H1 (cell line): ENCODE results near the gene C19orf47. TPM values are rescaled to one million over a fixed set of nuclear protein-coding genes. Genes with fewer than 3 reads are reported as not detected.
A peak's percentile ranks its signal among the peaks of the same experiment; 100 is the strongest.

Source experiments
- CTCF ChIA-PET: fragments of 300-600 bp; sonication (Branson Sonifier 250); formaldehyde crosslinking; loops from one replicate; lab custom pipeline; 2021; ENCODE audit not compliant: partially characterized antibody; lab: Charles Lee
- POLR2A ChIA-PET: fragments of 300-600 bp; sonication (Branson Sonifier 250); formaldehyde crosslinking; loops from one replicate; lab custom pipeline; 2021; ENCODE audit warnings: inconsistent platforms; ENCODE audit not compliant: partially characterized antibody; lab: Charles Lee
- DNase-seq, 2 experiments: peaks; one replicate each; pipeline versions ENCODE4 v3.0.0 to v3.0.0-alpha.2; 2010 to 2022; ENCODE audit warnings: low spot score in 2 of 2, low read depth in 1 of 2, mixed read lengths in 1 of 2
- FAIRE-seq: peaks from 2 replicates; lab custom pipeline; 2011; peaks lifted over from hg19 to GRCh38; lab: Jason Lieb, UNC
- H2AFZ ChIP-seq: 2 replicates; pipeline ENCODE4 v1.8.1; 2012; ENCODE audit warnings: low read length, inconsistent platforms
- H2AK5ac ChIP-seq: 2 replicates; pipeline ENCODE4 v1.6.1; 2013; ENCODE audit warnings: low read depth, low read length
- H2BK120ac ChIP-seq: replicated peaks from 2 replicates; pipeline ENCODE3; 2013; ENCODE audit warnings: low read depth, low read length, inconsistent platforms
- H2BK12ac ChIP-seq: 2 replicates; pipeline ENCODE4 v1.6.1; 2013; ENCODE audit warnings: low read depth, low read length
- H2BK15ac ChIP-seq: 2 replicates; pipeline ENCODE4 v1.6.1; 2013; ENCODE audit warnings: low read length
- H2BK20ac ChIP-seq: 2 replicates; pipeline ENCODE4 v1.6.1; 2013; ENCODE audit warnings: low read length
- H2BK5ac ChIP-seq: 2 replicates; pipeline ENCODE4 v1.6.1; 2013; ENCODE audit warnings: low read depth, low read length
- H3K14ac ChIP-seq: 2 replicates; pipeline ENCODE4 v1.6.1; 2013; ENCODE audit warnings: inconsistent platforms; ENCODE audit not compliant: insufficient read length
- H3K18ac ChIP-seq: 2 replicates; pipeline ENCODE4 v1.6.1; 2013; ENCODE audit warnings: low read length; ENCODE audit errors: extremely low read depth
- H3K23ac ChIP-seq: 2 replicates; pipeline ENCODE4 v1.6.1; 2013; ENCODE audit warnings: inconsistent platforms; ENCODE audit not compliant: insufficient read length
- H3K23me2 ChIP-seq: 2 replicates; pipeline ENCODE4 v1.6.1; 2013; ENCODE audit warnings: low read depth, low read length
- H3K27ac ChIP-seq: 2 replicates; pipeline ENCODE4 v1.6.1; 2011; ENCODE audit warnings: low read depth, low read length, inconsistent platforms
- H3K27me3 ChIP-seq, 4 experiments: replicated peaks in 1 of 4; 1 replicate in 1 of 4; 2 replicates in 3 of 4; pipeline versions ENCODE4 v1.6.1 to v1.8.1; 2011 to 2013; ENCODE audit warnings: low read length in 3 of 4, mild to moderate bottlenecking in 3 of 4, inconsistent platforms in 2 of 4, mixed read lengths in 2 of 4, moderate library complexity in 1 of 4; ENCODE audit not compliant: control insufficient read depth in 3 of 4, insufficient read depth in 3 of 4; ENCODE audit errors: extremely low read depth in 1 of 4
- H3K36me3 ChIP-seq, 4 experiments: 2 replicates each; pipeline versions ENCODE4 v1.6.1 to v1.8.1; 2011 to 2013; ENCODE audit warnings: mild to moderate bottlenecking in 4 of 4, low read length in 3 of 4, moderate library complexity in 2 of 4, control low read depth in 1 of 4, inconsistent platforms in 1 of 4; ENCODE audit not compliant: insufficient read depth in 4 of 4, control insufficient read depth in 2 of 4
- H3K4ac ChIP-seq: replicated peaks from 2 replicates; pipeline ENCODE3; 2013; ENCODE audit warnings: low read length, low read depth, mixed read lengths, inconsistent platforms; ENCODE audit not compliant: insufficient read length
- H3K4me1 ChIP-seq, 4 experiments: replicated peaks in 1 of 4; 1 replicate in 1 of 4; 2 replicates in 3 of 4; pipeline versions ENCODE4 v1.6.1 to v1.8.1; 2011 to 2013; ENCODE audit warnings: low read length in 3 of 4, inconsistent platforms in 2 of 4, mixed read lengths in 1 of 4; ENCODE audit not compliant: insufficient read depth in 4 of 4, control insufficient read depth in 3 of 4
- H3K4me2 ChIP-seq, 2 experiments: 2 replicates each; pipeline versions ENCODE4 v1.6.1 to v1.8.1; 2011 to 2013; ENCODE audit warnings: low read depth in 2 of 2, low read length in 2 of 2, control low read depth in 1 of 2, inconsistent platforms in 1 of 2, mild to moderate bottlenecking in 1 of 2; ENCODE audit not compliant: insufficient read depth in 1 of 2
- H3K4me3 ChIP-seq, 4 experiments: fragments of 200-600, 300-600 bp in 1 of 4; sonication (generic), shearing (Covaris generic), sonication (Bioruptor Twin) in 1 of 4; 2 replicates each; pipeline versions ENCODE4 v1.5.1 to v1.8.1; 2011 to 2016; ENCODE audit warnings: low read length in 4 of 4, low read depth in 3 of 4, control low read depth in 2 of 4, inconsistent platforms in 2 of 4, mild to moderate bottlenecking in 2 of 4, mixed read lengths in 1 of 4, moderate library complexity in 1 of 4; ENCODE audit not compliant: insufficient read depth in 2 of 4; ENCODE audit errors: extremely low read depth in 1 of 4
- H3K56ac ChIP-seq: replicated peaks from 2 replicates; pipeline ENCODE3; 2013; ENCODE audit warnings: low read depth, mild to moderate bottlenecking, mixed read lengths, low read length, inconsistent platforms; ENCODE audit not compliant: insufficient read length
- H3K79me1 ChIP-seq: 2 replicates; pipeline ENCODE4 v1.6.1; 2013; ENCODE audit warnings: low read depth, low read length, control low read depth
- H3K79me2 ChIP-seq, 2 experiments: 2 replicates each; pipeline versions ENCODE4 v1.6.1 to v1.8.1; 2012 to 2013; ENCODE audit warnings: low read length in 2 of 2, mild to moderate bottlenecking in 2 of 2, inconsistent platforms in 1 of 2; ENCODE audit not compliant: insufficient read depth in 2 of 2, control insufficient read depth in 1 of 2
- H3K9ac ChIP-seq, 4 experiments: replicated peaks in 1 of 4; 1 replicate in 1 of 4; 2 replicates in 3 of 4; pipeline versions ENCODE4 v1.6.1 to v1.8.1; 2011 to 2013; ENCODE audit warnings: low read depth in 3 of 4, low read length in 3 of 4, control low read depth in 2 of 4, mild to moderate bottlenecking in 2 of 4, moderate library complexity in 2 of 4, inconsistent platforms in 1 of 4; ENCODE audit errors: extremely low read depth in 1 of 4
- H3K9me3 ChIP-seq, 2 experiments: 2 replicates each; pipeline versions ENCODE4 v1.6.1 to v1.8.1; 2012 to 2013; ENCODE audit warnings: mild to moderate bottlenecking in 2 of 2, moderate library complexity in 2 of 2, control low read depth in 1 of 2, inconsistent platforms in 1 of 2, low read depth in 1 of 2, low read length in 1 of 2, mixed read lengths in 1 of 2; ENCODE audit not compliant: insufficient read depth in 2 of 2
- H4K20me1 ChIP-seq, 2 experiments: replicated peaks in 1 of 2; 2 replicates each; pipeline versions ENCODE3 to v1.8.1; 2011 to 2013; ENCODE audit warnings: inconsistent platforms in 2 of 2, low read length in 2 of 2, mild to moderate bottlenecking in 1 of 2; ENCODE audit not compliant: insufficient read depth in 2 of 2, control insufficient read depth in 1 of 2
- H4K5ac ChIP-seq: 2 replicates; pipeline ENCODE4 v1.6.1; 2013; ENCODE audit warnings: low read length, low read depth, mixed read lengths, inconsistent platforms; ENCODE audit not compliant: insufficient read length
- H4K8ac ChIP-seq: 2 replicates; pipeline ENCODE4 v1.8.0; 2013; ENCODE audit warnings: mild to moderate bottlenecking, moderate library complexity, low read length, inconsistent platforms; ENCODE audit not compliant: insufficient read depth; ENCODE audit errors: extremely low read depth
- H4K91ac ChIP-seq: replicated peaks from 2 replicates; pipeline ENCODE3; 2013; ENCODE audit warnings: low read length, mixed read lengths, inconsistent platforms; ENCODE audit not compliant: insufficient read length
- ATF3 ChIP-seq: IDR thresholded peaks from 2 replicates; pipeline ENCODE4 v1.6.1; 2011; ENCODE audit warnings: low read depth, mild to moderate bottlenecking, low read length; ENCODE audit not compliant: insufficient read depth
- BACH1 ChIP-seq: IDR thresholded peaks from 2 replicates; pipeline ENCODE4 v1.6.1; 2012; ENCODE audit warnings: low read length, improper control_type of control experiment
- BRCA1 ChIP-seq: IDR thresholded peaks from 2 replicates; pipeline ENCODE4 v1.6.1; 2012; ENCODE audit warnings: low read depth, low read length, improper control_type of control experiment
- GABPA ChIP-seq: IDR thresholded peaks from 2 replicates; pipeline ENCODE4 v1.6.1; 2011; ENCODE audit warnings: mild to moderate bottlenecking, low read length, moderate library complexity, borderline replicate concordance; ENCODE audit not compliant: insufficient read depth
- NRF1 ChIP-seq: IDR thresholded peaks from 2 replicates; pipeline ENCODE4 v1.6.1; 2011; ENCODE audit warnings: mild to moderate bottlenecking, low read depth, low read length, improper control_type of control experiment
- PHF8 ChIP-seq: fragments of 200-600 bp; sonication (generic); conservative IDR thresholded peaks from 2 replicates; pipeline ENCODE4 v1.7.1; 2012; ENCODE audit warnings: low read depth, mild to moderate bottlenecking, inconsistent platforms, low read length, moderate library complexity
- RAD21 ChIP-seq, 2 experiments: IDR thresholded peaks in 1 of 2; conservative IDR thresholded peaks in 1 of 2; 2 replicates each; pipeline ENCODE4 v1.6.1; 2011; ENCODE audit warnings: low read depth in 2 of 2, low read length in 2 of 2, improper control_type of control experiment in 1 of 2, inconsistent platforms in 1 of 2, mild to moderate bottlenecking in 1 of 2, moderate library complexity in 1 of 2
- SIN3A ChIP-seq, 2 experiments: IDR thresholded peaks in 1 of 2; conservative IDR thresholded peaks in 1 of 2; 2 replicates each; pipeline ENCODE4 v1.6.1; 2011 to 2012; ENCODE audit warnings: low read length in 2 of 2, improper control_type of control experiment in 1 of 2, low read depth in 1 of 2, mild to moderate bottlenecking in 1 of 2
- SIRT6 ChIP-seq: IDR thresholded peaks from one replicate; pipeline ENCODE4 v1.7.1; 2012; ENCODE audit warnings: low read length, inconsistent platforms
- YY1 ChIP-seq: IDR thresholded peaks from 2 replicates; pipeline ENCODE4 v1.6.1; 2011; ENCODE audit warnings: low read depth, mild to moderate bottlenecking, low read length
- ZNF274 ChIP-seq: IDR thresholded peaks from 2 replicates; pipeline ENCODE4 v1.7.0; 2012; ENCODE audit warnings: low read length, borderline replicate concordance; ENCODE audit errors: extremely low read depth
- WGBS, 2 experiments: shearing (Covaris generic) in 1 of 2; methylation state at CpG; one replicate each; pipeline versions ENCODE4 v1.1.6 to v1.1.7; 2013 to 2015; ENCODE audit warnings: low lambda C conversion rate in 2 of 2, mixed read lengths in 2 of 2, inconsistent platforms in 1 of 2, low coverage in 1 of 2, missing lambda C conversion rate in 1 of 2; ENCODE audit not compliant: insufficient replicate concordance in 2 of 2, insufficient coverage in 1 of 2, insufficient read length in 1 of 2; ENCODE audit errors: extremely low coverage in 1 of 2, missing lambda C conversion rate in 1 of 2; 5-methylcytosine and 5-hydroxymethylcytosine counted together
- polyA plus RNA-seq, 7 experiments: library from polyadenylated mRNA; depleted of rRNA in 3 of 7; stranded (reverse) in 5 of 7; unstranded in 2 of 7; fragments of >200 nt in 5 of 7; fragments of 200-250 nt in 2 of 7; gene quantifications; 1 replicate in 5 of 7; 2 replicates in 1 of 7; 4 replicates in 1 of 7; pipeline versions ENCODE4 v1.2.1 to v1.2.3, GENCODE V29; 2011 to 2013; ENCODE audit warnings: missing spikeins in 2 of 7, mixed read lengths in 2 of 7
- total RNA-seq: library from RNA; stranded (reverse); fragmentation: NEBNext Ultra II Directional; extraction: Animal tissue kit (Norgen Biotek cat#: 25700); gene quantifications from 2 replicates; pipeline ENCODE4 v1.2.1, GENCODE V29; 2021

The C19orf47 gene
- total and polyA plus RNA-seq, 2 of the 8 experiments (the other 6 are each of a cell fraction or from before 2014, with no cell fraction given): 17.8 to 27.3 TPM

DNA sequence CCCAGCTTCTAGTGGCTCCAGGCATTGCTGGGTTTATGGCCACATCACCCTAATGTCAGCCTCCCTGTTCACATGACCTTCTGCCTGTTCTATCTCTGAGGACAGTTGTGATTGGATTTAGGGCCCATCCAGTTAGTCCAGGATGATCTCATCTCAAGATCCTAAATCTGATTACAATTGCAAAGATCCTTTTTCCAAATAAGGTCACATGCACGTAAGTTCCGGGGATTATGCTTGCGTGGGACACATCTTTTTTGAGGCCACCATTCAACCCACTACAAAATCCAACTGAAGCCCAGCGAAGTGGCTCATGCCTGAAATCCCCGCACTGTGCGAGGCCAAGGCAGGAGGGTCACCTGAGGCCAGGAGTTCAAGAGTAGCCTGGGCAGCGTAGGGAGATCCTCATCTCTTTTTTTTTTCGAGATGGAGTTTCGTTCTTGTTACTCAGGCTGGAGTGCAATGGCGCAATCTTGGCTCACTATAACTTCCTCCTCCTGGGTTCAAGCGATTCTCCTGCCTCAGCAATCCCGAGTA lies 12.6 kb upstream of the C19orf47 start:
- no peak overlapping the region for H2BK15ac ChIP-seq
- no peak overlapping the region for H2BK120ac ChIP-seq
- H2BK20ac ChIP-seq: no peak overlapping the region
- no peak overlapping the region for H3K4ac ChIP-seq
- no peak overlapping the region for H2AFZ ChIP-seq
- no peak overlapping the region for H4K5ac ChIP-seq
- no peaks in the 10 kb centered on the region for H3K27me3 ChIP-seq
- no peak overlapping the region for H3K4me2 ChIP-seq
- no peak overlapping the region for H3K56ac ChIP-seq
- H2AK5ac ChIP-seq: no peak overlapping the region
- no peak for DNase-seq
- peaks cover 0 to 5% of the 10 kb centered on the region in 2 experiments for H4K20me1 ChIP-seq
- peaks cover 0 to 2% (median 0%) of the 10 kb centered on the region in 4 experiments; a peak in 2 of 7 replicates for H3K4me1 ChIP-seq
- H3K79me1 ChIP-seq: no peaks in the 10 kb centered on the region; the same call in 1 of the 2 replicates
- no peak for TF ChIP-seq BRCA1
- no peak for TF ChIP-seq PHF8
- no peak for TF ChIP-seq ATF3
- no peak for TF ChIP-seq SIN3A (conservative IDR thresholded peaks at IDR 0.05 in 1 of 2, IDR thresholded peaks at IDR 0.05 in 1 of 2; ENCODE audit: low read depth in 1 of 2, low read length in 2 of 2)
- TF ChIP-seq SIRT6: no peak
- no peak for TF ChIP-seq GABPA
- no peak for TF ChIP-seq ZNF274
- TF ChIP-seq YY1: no peak
- no peak for TF ChIP-seq BACH1
- no peak for TF ChIP-seq NRF1
- TF ChIP-seq RAD21 (IDR thresholded peaks at IDR 0.05 in 1 of 2, conservative IDR thresholded peaks at IDR 0.05 in 1 of 2; ENCODE audit: low read depth in 2 of 2, low read length in 2 of 2): no peak
- TF ChIP-seq, all 59 proteins: peak for 0
- Histone ChIP-seq H3K14ac (no peak overlapping the region), H3K23ac (no peak overlapping the region), H4K91ac (no peak overlapping the region), H3K27ac (no peak overlapping the region), H3K18ac (no peak overlapping the region), H3K36me3 (no peaks in the 10 kb centered on the region), H2BK12ac (no peak overlapping the region), H3K79me2 (no peaks in the 10 kb centered on the region), H3K23me2 (peaks cover 2% of the 10 kb centered on the region), H3K9ac (no peak overlapping the region), H2BK5ac (no peak overlapping the region), H3K9me3 (no peaks in the 10 kb centered on the region), H4K8ac (peak overlapping the region; percentile 2; the same call in 1 of the 2 replicates), H3K4me3 (no peak overlapping the region)
- WGBS, 2 experiments: 93% methylated on average over 11 of the region's 12 CpGs; no CpG with 5 or more reads in 1 of the 2 experiments
- ChIA-PET CTCF (no interaction called here), POLR2A (interaction anchor here (1.0 to 1.3 kb wide), 2 partner anchors 21 to 35 kb away, joined by 3 read pairs; no protein-coding TSS in a partner anchor)
- no peak for FAIRE-seq
